ENCODE data around the gene CST3.
"Not testable (repeated sequence)": the region's sequence is repeated elsewhere in the genome, so short reads cannot be mapped to it uniquely, and the experiment has no call there.

Gene CST3

GRCh38 chr20:23661002-23661429, 23.3 kb upstream of the CST3 start:
- no peak for DNase-seq

DNA sequence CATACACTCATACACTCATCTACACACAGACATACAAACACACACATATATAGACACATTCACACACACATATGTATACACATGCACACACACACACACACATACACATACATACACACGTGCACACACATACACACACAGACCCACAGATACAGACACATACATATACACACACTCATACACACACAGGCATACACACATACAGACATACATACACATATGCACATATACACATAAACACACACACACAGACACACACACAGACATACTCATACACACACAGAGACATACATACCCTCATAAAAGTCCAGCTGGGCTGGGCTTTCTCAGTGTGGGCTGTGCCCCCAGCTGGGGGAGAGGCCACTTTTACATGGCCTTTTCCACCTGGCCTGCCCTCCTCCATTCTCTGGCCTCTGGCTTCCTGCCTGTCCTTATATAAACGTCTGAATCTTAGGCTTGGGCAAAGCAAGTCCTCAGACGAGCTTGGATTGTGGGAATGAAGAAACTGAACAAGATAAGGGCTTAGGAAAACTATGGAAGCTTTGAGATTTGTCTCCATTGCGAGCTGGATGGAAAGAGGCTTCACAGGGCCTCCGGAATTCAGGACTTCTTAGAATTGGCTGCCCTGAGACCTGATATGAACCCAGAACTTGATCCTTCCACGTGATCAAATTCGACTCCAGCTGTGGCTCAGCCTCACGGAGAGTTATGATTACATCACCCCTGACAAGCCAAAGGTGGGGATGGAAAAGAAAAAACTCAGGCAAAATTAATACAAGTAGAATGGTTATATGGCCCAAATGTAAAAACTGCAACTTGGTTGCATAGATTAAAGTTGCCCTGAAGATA, 22.5 kb upstream of the CST3 start:
- no peak for DNase-seq

- not testable (repeated sequence) for DNase-seq
These were observed 21.8 kb upstream of the CST3 start for GRCh38 chr20:23659610-23659988.

DNA sequence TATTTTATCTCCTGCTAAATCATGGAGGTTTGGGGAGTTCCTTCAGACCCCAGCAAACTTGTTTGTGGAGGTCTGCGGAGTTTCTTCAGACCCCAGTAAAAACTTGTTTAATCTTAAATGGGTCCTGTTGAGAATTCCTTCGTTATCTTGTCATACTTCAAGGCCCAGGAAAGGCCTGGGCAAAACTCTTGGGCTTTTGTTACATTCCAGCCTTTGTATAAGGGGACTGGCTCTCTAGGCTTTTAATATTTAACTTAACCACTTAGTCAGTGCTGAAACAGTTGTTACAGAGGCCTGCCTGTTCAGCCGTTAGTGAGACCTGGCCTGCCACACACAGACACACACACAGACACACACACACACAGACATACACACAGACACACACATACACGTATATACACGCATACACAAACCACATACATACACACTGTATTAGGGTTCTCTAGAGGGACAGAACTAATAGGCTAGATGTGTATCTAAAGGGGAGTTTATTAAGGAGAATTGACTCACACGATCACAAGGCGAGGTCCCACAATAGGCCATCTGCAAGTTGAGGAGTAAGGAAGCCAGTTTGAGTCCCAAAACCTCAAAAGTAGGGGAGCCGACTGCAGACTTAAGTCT, 21.3 kb upstream of the CST3 start:
- no peak for DNase-seq

- no peak for DNase-seq
These were observed 20.6 kb upstream of the CST3 start for GRCh38 chr20:23658336-23658735.

DNA sequence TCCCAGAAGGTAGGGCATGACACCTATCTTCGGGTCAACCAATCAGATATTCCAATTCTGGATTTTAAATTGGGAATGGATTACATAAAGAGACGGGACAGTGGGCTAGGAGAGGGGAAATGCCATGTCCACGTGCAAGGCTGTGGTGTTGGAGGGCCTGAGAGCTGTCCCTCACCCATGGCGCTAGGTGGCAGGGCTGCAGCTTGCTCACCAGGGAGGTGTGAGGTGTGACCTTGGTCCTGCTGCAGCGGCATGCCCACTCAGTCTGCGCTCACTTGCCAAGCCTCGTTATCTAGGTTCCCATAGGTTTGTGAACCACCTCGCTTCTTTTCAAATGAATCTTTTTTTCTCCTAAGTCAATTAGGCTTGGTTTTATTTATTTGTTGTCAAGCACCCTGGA, 19.4 kb upstream of the CST3 start:
- no peak for DNase-seq

- no peak for DNase-seq
These were observed 18.6 kb upstream of the CST3 start for GRCh38 chr20:23656372-23656771.

GRCh38 chr20:23655491-23656211, 17.9 kb upstream of the CST3 start:
- no peak for DNase-seq

DNA sequence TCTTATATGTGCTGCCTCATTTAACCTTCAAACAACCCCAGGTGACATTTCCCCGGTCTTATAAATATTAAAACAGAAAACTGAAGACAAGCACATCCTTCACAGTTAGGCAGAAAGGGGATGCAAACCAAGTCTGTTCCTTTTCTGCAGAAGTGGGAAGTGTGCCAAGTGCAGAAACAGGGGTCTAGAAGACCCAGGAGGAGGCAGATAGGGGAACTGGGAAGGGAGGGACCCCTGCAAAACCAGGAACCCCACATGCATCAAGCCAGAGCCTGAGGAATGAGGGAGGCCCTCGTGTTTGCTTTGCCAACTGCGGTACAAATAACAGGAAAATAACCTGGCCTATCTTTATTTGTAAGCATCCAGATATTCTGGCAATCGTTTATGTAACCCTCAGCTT, 17.0 kb upstream of the CST3 start:
- no peak for DNase-seq

DNA sequence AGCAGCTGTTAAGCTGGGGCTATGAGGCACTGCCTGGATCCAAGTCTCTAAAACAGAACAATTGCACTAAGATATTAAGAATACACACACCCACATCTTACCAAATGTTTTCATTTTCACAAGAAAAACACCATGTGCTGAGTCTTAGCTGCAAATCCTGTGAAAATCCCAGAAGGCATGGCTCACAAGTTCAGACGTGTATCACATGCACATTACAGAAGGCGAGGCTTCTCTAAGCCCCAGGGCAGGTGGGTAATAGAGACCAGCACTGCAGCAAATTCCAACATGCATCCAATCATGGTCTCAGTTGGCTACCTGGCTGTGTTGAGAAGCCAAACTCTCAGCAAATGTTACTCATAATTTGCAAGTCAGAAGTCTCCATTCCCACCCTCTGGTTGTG, 16.2 kb upstream of the CST3 start:
- DNase-seq: no peak

GRCh38 chr20:23653400-23653938, 15.7 kb upstream of the CST3 start:
- no peak for DNase-seq

- DNase-seq: no peak
These were observed 15.2 kb upstream of the CST3 start for GRCh38 chr20:23652926-23653325.

DNA sequence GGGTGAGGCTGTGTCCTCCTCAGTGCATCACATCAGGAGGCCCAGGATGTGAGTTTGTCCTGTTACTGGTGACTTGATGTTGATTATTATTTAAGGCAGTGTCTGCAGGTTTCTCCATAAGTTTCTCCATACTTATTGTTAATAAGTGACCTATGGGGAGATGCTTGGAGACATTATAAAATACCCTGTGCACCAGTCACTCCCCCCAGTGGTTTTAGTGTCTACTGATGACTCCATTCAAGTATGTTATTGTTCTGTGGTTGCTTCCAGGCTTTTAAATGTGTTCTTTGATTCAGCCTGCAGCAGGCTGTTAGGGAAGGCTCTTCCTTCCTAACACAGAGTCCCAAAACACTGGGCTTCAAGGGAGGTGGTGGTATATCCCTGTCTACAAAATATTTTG, 14.6 kb upstream of the CST3 start:
- no peak for DNase-seq

GRCh38 chr20:23651117-23651516, 13.4 kb upstream of the CST3 start:
- DNase-seq: no peak

GRCh38 chr20:23649830-23650417, 12.2 kb upstream of the CST3 start:
- DNase-seq: no peak

DNA sequence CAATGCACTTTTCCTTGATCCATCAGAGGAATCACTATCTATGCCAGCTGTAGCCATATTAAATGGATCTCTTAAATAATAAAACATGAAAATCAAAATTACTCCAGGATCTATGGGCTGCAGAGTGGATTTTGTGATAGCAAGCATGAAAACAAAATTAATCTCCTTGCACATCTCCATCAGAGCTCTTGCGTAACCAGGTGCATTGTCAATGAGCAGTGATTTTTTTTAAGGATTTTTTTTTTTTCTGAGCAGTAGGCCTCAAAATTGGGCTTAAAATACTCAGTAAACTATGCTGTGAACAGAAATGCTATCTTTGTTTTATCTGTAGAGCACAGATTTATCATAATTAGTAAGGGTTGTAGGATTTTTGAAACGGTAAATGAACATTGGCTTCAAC, 11.5 kb upstream of the CST3 start:
- DNase-seq: no peak

DNA sequence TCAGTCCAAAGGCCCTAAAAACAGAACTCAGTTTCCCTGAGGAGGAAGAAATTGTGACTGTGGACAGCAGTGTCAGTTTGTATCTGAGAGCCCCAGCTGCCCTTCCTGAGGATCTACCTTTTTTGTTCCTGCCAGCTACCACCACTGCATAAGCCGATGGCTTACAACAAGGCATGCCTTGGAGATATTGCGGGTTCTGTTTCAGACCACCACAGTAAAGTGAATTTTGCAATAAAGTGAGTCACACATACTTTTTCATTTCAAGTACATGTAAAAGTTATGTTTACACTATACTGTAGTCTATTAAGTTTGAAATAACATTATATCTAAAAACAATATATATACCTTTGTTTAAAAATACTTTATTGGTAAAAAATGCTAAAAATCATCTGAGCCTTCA, 9.6 kb upstream of the CST3 start:
- no peak for DNase-seq

GRCh38 chr20:23646106-23646873, 8.5 kb upstream of the CST3 start:
- no peak for DNase-seq

GRCh38 chr20:23645575-23645974, 7.8 kb upstream of the CST3 start:
- no peak for DNase-seq

DNA sequence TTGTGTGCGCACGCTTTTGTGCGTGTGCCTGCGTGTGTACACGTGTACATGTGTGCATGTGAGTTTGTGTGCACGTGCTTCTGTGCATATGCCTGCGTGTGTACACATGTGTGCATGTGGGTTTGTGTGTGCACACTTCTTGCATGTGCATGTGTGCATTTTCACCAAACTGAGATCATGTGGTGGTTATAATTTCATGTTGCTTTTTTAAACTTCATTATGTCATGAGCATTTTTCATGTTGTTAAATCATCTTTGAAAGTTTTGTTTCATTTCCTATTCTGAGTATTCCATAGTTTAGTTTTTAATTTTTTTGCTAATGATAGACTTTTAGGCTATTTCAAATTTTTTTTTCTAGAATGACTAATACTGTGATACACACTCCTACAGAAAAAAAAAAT, 6.4 kb upstream of the CST3 start:
- no peak for DNase-seq

DNA sequence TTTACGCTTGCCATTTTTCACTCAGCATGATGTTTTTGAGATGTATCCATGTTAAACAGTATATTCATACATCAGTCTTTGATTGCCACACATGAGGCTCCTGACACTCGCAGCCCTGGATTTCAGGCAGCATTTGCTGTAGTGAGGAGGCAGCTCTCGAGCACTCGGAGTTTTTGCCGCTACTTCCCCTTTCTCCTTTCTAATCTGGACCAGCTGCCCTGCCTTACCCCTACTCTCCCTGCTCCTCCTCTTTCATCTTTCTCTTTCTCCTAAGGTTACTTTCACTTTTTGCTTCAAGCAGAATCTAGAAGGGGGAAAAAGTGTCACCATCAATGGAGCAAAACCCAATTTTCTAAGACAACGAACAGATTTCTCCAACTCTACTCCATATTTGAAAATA, 5.9 kb upstream of the CST3 start:
- no peak for DNase-seq

GRCh38 chr20:23641936-23642751, 4.4 kb upstream of the CST3 start:
- DNase-seq: no peak
